GM23338 (cell line): ENCODE results near the gene TULP4. TPM values are rescaled to one million over a fixed set of nuclear protein-coding genes. Genes with fewer than 3 reads are reported as not detected.

ENCODE experiments used
- CTCF ChIP-seq, 2 experiments: fragments of 200-600 bp in 1 of 2; sonication (generic) in 1 of 2; conservative IDR thresholded peaks; 2 replicates each; pipeline versions ENCODE4 v1.5.1 to v1.6.1; 2016 to 2017; ENCODE audit warnings: antibody characterized with exemption in 2 of 2, low read depth in 2 of 2, mild to moderate bottlenecking in 2 of 2, moderate library complexity in 1 of 2
- EZH2 ChIP-seq: fragments of 200-600 bp; sonication (generic); IDR thresholded peaks from one replicate; pipeline ENCODE4 v1.8.0; 2017; ENCODE audit warnings: antibody characterized with exemption, mild to moderate bottlenecking, low read depth; ENCODE audit not compliant: unreplicated experiment
- JUNB ChIP-seq: IDR thresholded peaks from one replicate; pipeline ENCODE4 v1.6.1; 2016; ENCODE audit warnings: antibody characterized with exemption; ENCODE audit not compliant: unreplicated experiment
- NANOG ChIP-seq: IDR thresholded peaks from 2 replicates; pipeline ENCODE4 v1.6.1; 2016; ENCODE audit warnings: antibody characterized with exemption, borderline replicate concordance
- REST ChIP-seq: IDR thresholded peaks from one replicate; pipeline ENCODE4 v1.6.1; 2018; ENCODE audit warnings: antibody characterized with exemption; ENCODE audit not compliant: unreplicated experiment
- ZNF114 ChIP-seq: fragments of 250-450 bp; sonication (Bioruptor Pico); IDR thresholded peaks from 2 replicates; pipeline ENCODE4 v1.5.0; 2020; ENCODE audit warnings: mild to moderate bottlenecking, moderate library complexity
- ZNF331 ChIP-seq: fragments of 250-450 bp; sonication (Bioruptor Pico); IDR thresholded peaks from 2 replicates; pipeline ENCODE4 v1.5.0; 2020; ENCODE audit warnings: low read depth, mild to moderate bottlenecking, moderate library complexity
- ZNF462 ChIP-seq: fragments of 250-450 bp; sonication (Bioruptor Pico); IDR thresholded peaks from 2 replicates; pipeline ENCODE4 v1.5.0; 2020; ENCODE audit warnings: mild to moderate bottlenecking, moderate library complexity
- polyA plus RNA-seq: library from polyadenylated mRNA; unstranded; fragments of >200 nt; fragmentation: Nextera tagmentation; extraction: Ambion mirVana; gene quantifications from 2 replicates; pipeline ENCODE4 v1.2.1, GENCODE V29; 2016
- total RNA-seq: library from RNA; depleted of rRNA; stranded (reverse); fragments of >200 nt; shearing (Covaris generic); gene quantifications from 2 replicates; pipeline ENCODE4 v1.2.3, GENCODE V29; 2014

The TULP4 gene
- total and polyA plus RNA-seq, 2 experiments from 2014 or later: 31.2 to 50.2 TPM

- TF ChIP-seq ZNF462 (CRISPR knock-in tag) (no peak), ZNF331 (no peak), NANOG (no peak), REST (no peak), JUNB (no peak), CTCF (conservative IDR thresholded peaks at IDR 0.05; ENCODE audit: low read depth in 2 of 2) (no peak), ZNF114 (CRISPR knock-in tag) (no peak), EZH2 (no peak)
Measured at GRCh38 chr6:158383057-158383456, 70.8 kb downstream of the TULP4 start (continued).
